ENCODE results near the gene STX1B.

The STX1B gene

GRCh38 chr16:30996324-30996984 is 14.0 kb downstream of the STX1B start:
- no peak for DNase-seq (ENCODE audit: low read depth in 2 of 2)

- DNase-seq (ENCODE audit: low read depth in 2 of 2) = no peak
These were observed 14.5 kb downstream of the STX1B start for GRCh38 chr16:30995927-30996323.

- DNase-seq (ENCODE audit: low read depth in 2 of 2) = no peak
These were observed 17.3 kb downstream of the STX1B start for GRCh38 chr16:30992931-30993816.

GRCh38 chr16:30992276-30992780 is 18.1 kb downstream of the STX1B start:
- no peak for DNase-seq (ENCODE audit: low read depth in 2 of 2)

- DNase-seq (ENCODE audit: low read depth in 2 of 2) = no peak
These were observed 19.4 kb downstream of the STX1B start for GRCh38 chr16:30991052-30991451.

- no peak for DNase-seq (ENCODE audit: low read depth in 2 of 2)
These were observed 20.3 kb downstream of the STX1B start for GRCh38 chr16:30990105-30990504.

- no peak for DNase-seq (ENCODE audit: low read depth in 2 of 2)
These were observed 20.9 kb downstream of the STX1B start for GRCh38 chr16:30989469-30990047.

- DNase-seq (ENCODE audit: low read depth in 2 of 2) = no peak
These were observed 22.8 kb downstream of the STX1B start for GRCh38 chr16:30987581-30988190.

GRCh38 chr16:30986129-30986991 is 24.1 kb downstream of the STX1B start:
- DNase-seq (ENCODE audit: low read depth in 2 of 2) = no peak

GRCh38 chr16:30985401-30986128 is 24.9 kb downstream of the STX1B start:
- DNase-seq (ENCODE audit: low read depth in 2 of 2) = no peak

- DNase-seq (ENCODE audit: low read depth in 2 of 2) = peak; percentile 63 to 74
These were observed 25.6 kb downstream of the STX1B start, which contains the start of gene HSD3B7 for GRCh38 chr16:30984669-30985400. Gene HSD3B7, plus strand, starts transcription at chr16:30985207. Its CDS starts 452 bp downstream, at chr16:30985659.

GRCh38 chr16:30983898-30984610 is 26.4 kb downstream of the STX1B start:
- no peak for DNase-seq (ENCODE audit: low read depth in 2 of 2)

GRCh38 chr16:30983289-30983889 is 27.0 kb downstream of the STX1B start:
- DNase-seq (ENCODE audit: low read depth in 2 of 2) = no peak

GRCh38 chr16:30982548-30983288 is 27.7 kb downstream of the STX1B start:
- no peak for DNase-seq (ENCODE audit: low read depth in 2 of 2)

GRCh38 chr16:30980959-30981358 is 29.5 kb downstream of the STX1B start:
- DNase-seq (ENCODE audit: low read depth in 2 of 2) = no peak

- DNase-seq (ENCODE audit: low read depth in 2 of 2) = no peak
These were observed 30.0 kb downstream of the STX1B start for GRCh38 chr16:30980434-30980833.

GRCh38 chr16:30980023-30980371 is 30.4 kb downstream of the STX1B start:
- no peak for DNase-seq (ENCODE audit: low read depth in 2 of 2)

Measured in stimulated activated CD8-positive, alpha-beta memory T cell treated with anti-CD3 and anti-CD28 coated beads, Interleukin-7, amount 100 ng/mL, for 1 hour (primary cell).